ENCODE measurements around the gene FADS3.

DNA sequence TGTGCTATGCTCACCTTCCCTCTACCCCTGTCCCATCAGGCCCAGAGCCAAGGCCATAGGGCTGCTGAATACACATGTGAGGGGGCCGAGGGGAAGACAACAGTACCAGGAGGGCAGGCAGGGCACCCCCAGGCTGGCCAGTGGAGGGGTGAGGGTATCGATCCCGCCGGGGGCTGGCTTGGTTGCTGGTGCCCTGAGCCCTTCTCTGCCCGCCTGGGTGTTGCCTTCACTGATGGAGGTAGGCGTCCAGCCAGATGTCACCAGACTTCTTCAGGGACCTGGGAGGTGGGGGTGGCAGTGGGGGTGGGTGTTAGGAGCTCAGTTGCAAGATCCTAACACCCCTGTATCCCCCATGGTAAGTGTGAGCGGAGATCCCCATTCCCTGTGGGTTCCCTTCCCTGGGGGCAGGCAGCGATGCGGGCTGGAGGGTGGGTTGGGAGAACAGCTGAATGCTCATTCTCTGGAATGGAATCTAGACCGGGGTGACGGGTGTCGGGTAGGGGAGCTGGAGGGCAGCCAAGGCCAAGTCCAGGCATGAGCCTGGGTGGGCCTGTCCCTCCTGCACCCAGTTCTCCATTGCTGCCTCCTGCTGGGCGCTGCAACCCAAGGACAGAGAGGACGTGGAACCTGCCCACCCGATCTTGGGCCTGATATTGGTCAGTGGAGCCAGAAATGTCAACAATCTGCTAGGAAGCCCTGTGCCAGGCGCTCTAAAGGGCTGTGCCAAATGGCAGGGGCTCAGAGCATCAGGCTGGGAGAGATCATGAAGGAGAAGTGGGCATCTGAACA, 17.6 kb downstream of the FADS3 start:
- TF ChIP-seq EZH2 (IDR thresholded peaks at IDR 0.05; ENCODE audit: borderline replicate concordance, low read length) = no peak
- TF ChIP-seq, protein P1, sequence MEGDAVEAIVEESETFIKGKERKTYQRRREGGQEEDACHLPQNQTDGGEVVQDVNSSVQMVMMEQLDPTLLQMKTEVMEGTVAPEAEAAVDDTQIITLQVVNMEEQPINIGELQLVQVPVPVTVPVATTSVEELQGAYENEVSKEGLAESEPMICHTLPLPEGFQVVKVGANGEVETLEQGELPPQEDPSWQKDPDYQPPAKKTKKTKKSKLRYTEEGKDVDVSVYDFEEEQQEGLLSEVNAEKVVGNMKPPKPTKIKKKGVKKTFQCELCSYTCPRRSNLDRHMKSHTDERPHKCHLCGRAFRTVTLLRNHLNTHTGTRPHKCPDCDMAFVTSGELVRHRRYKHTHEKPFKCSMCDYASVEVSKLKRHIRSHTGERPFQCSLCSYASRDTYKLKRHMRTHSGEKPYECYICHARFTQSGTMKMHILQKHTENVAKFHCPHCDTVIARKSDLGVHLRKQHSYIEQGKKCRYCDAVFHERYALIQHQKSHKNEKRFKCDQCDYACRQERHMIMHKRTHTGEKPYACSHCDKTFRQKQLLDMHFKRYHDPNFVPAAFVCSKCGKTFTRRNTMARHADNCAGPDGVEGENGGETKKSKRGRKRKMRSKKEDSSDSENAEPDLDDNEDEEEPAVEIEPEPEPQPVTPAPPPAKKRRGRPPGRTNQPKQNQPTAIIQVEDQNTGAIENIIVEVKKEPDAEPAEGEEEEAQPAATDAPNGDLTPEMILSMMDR (IDR thresholded peaks at IDR 0.05; ENCODE audit: low read length) = no peak
